B cell (primary cell): ENCODE results near the gene TMCC3.

Experiments used
- CTCF ChIP-seq: fragments of 200-600 bp; IDR thresholded peaks from one replicate; pipeline ENCODE4 v1.8.0; 2022; ENCODE audit warnings: antibody characterized with exemption, mild to moderate bottlenecking
- EZH2 ChIP-seq: IDR thresholded peaks from 2 replicates; pipeline ENCODE4 v1.6.1; 2012; ENCODE audit warnings: borderline replicate concordance, low read depth, mild to moderate bottlenecking, moderate library complexity, low read length; ENCODE audit not compliant: insufficient read depth, poor library complexity, severe bottlenecking

DNA sequence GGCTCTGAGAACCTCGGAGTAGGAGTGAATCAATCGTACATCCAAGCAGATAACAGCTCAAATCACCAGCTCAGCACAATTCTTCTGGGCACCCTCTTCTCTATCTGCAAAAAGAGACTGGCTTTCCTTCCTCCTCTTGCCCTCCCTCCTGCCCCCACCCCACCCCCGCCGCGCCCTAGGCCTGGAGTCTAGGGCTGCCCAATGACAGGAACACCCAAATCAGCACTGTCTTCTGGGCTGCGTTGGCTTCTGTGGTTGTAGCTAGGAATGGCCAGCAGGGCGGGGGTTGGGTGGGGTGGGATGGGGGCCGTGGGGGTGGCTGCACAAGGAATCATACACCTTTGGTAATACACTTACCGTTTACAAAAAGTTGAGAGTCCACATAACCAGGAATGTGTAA lies 28.0 kb upstream of the TMCC3 start:
- no peak for TF ChIP-seq EZH2
- TF ChIP-seq CTCF: no peak
